GM21825 (cell line): ENCODE results near the gene TMEM81.

ENCODE experiments used
- ATAC-seq: cut with Tn5 transposase; IDR thresholded peaks from one replicate; pipeline ENCODE4 v1.9.1; 2021; ENCODE audit warnings: mild to moderate bottlenecking, moderate library complexity; ENCODE audit not compliant: unreplicated experiment

TMEM81 gene

GRCh38 chr1:205038132-205038786 is 46.0 kb downstream of the TMEM81 start:
- no peak for ATAC-seq

GRCh38 chr1:205037539-205037938 is 46.7 kb downstream of the TMEM81 start:
- ATAC-seq = no peak
